Colonic mucosa (tissue), 4 donors: ENCODE measurements around the gene ACBD3. TPM values are rescaled to one million over a fixed set of nuclear protein-coding genes. Genes with fewer than 3 reads are reported as not detected.

ENCODE experiments used
- DNase-seq: peaks from one replicate; pipeline ENCODE4 v3.0.0-alpha.2; 2020
- H3K27ac ChIP-seq: fragments of 200-600 bp; one replicate; pipeline ENCODE4 v1.8.0; 2021
- H3K27me3 ChIP-seq: fragments of 200-600 bp; one replicate; pipeline ENCODE4 v1.8.0; 2021
- H3K36me3 ChIP-seq: fragments of 200-600 bp; one replicate; pipeline ENCODE4 v1.8.0; 2021
- H3K4me1 ChIP-seq: fragments of 200-600 bp; one replicate; pipeline ENCODE4 v1.8.0; 2021; ENCODE audit warnings: mild to moderate bottlenecking
- H3K4me3 ChIP-seq: fragments of 200-600 bp; one replicate; pipeline ENCODE4 v1.8.0; 2021
- H3K9ac ChIP-seq, 2 donors: one replicate each; pipeline ENCODE4 v1.7.0; 2013; ENCODE audit warnings: control low read depth in 2 of 2, low read depth in 2 of 2, low read length in 2 of 2
- H3K9me3 ChIP-seq: fragments of 200-600 bp; one replicate; pipeline ENCODE4 v1.8.0; 2021
- CTCF ChIP-seq: fragments of 200-600 bp; IDR thresholded peaks from one replicate; pipeline ENCODE4 v1.8.0; 2022; ENCODE audit warnings: antibody characterized with exemption, mild to moderate bottlenecking
- intact Hi-C: fragments of 100-400 bp; cut with DNase I; formaldehyde crosslinking; loops from one replicate; pipeline ENCODE4 v1.14.1; 2022
- total RNA-seq, 2 donors: library from RNA; stranded (reverse); fragmentation: NEBNext Ultra II Directional in 1 of 2; extraction: Animal tissue kit (Norgen Biotek cat#: 25700) in 1 of 2; gene quantifications; one replicate each; pipeline ENCODE4 v1.2.1, GENCODE V29; 2021
- donor health status: healthy.
- donor health status: DM: no; HTN: no; CAD: no.
- donor health status: DM: no; HTN: no; CAD: no.

ACBD3 gene
- total RNA-seq, 2 donors from 2014 or later = 46.6 to 61.6 TPM

GRCh38 chr1:226164154-226164553 is 22.4 kb downstream of the ACBD3 start:
- H3K27me3 ChIP-seq = no peaks in the 10 kb centered on the region
- no peak for TF ChIP-seq CTCF
- intact Hi-C loops = no loop called here
- H3K9me3 ChIP-seq = no peaks in the 10 kb centered on the region
- H3K27ac ChIP-seq = no peak overlapping the region
- no peak for DNase-seq
- no peaks in the 10 kb centered on the region for H3K36me3 ChIP-seq
- H3K4me1 ChIP-seq = no peaks in the 10 kb centered on the region
- H3K4me3 ChIP-seq = no peak overlapping the region
- no peak overlapping the region for H3K9ac ChIP-seq

- no peak overlapping the region for H3K27ac ChIP-seq
- H3K4me1 ChIP-seq = no peaks in the 10 kb centered on the region
- intact Hi-C loops = no loop called here
- H3K9ac ChIP-seq = no peak overlapping the region
- H3K27me3 ChIP-seq = no peaks in the 10 kb centered on the region
- H3K9me3 ChIP-seq = no peaks in the 10 kb centered on the region
- H3K36me3 ChIP-seq = peaks cover 7% of the 10 kb centered on the region
- H3K4me3 ChIP-seq = no peak overlapping the region
- no peak for DNase-seq
- TF ChIP-seq CTCF = no peak
These were observed 23.6 kb downstream of the ACBD3 start for GRCh38 chr1:226162898-226163297.

GRCh38 chr1:226158983-226159382 is 27.6 kb downstream of the ACBD3 start:
- no peaks in the 10 kb centered on the region for H3K27me3 ChIP-seq
- no peak for TF ChIP-seq CTCF
- intact Hi-C loops = no loop called here
- no peaks in the 10 kb centered on the region for H3K4me1 ChIP-seq
- no peak overlapping the region for H3K9ac ChIP-seq
- H3K27ac ChIP-seq = no peak overlapping the region
- H3K36me3 ChIP-seq = peaks cover 13% of the 10 kb centered on the region
- no peaks in the 10 kb centered on the region for H3K9me3 ChIP-seq
- no peak for DNase-seq
- H3K4me3 ChIP-seq = no peak overlapping the region

- H3K36me3 ChIP-seq = peaks cover 16% of the 10 kb centered on the region
These were observed 28.1 kb downstream of the ACBD3 start for GRCh38 chr1:226158457-226158856.

GRCh38 chr1:226157761-226158316 is 28.7 kb downstream of the ACBD3 start:
- no peak overlapping the region for H3K27ac ChIP-seq
- no peaks in the 10 kb centered on the region for H3K9me3 ChIP-seq
- no peak overlapping the region for H3K9ac ChIP-seq
- intact Hi-C loops = no loop called here
- H3K27me3 ChIP-seq = no peaks in the 10 kb centered on the region
- no peak overlapping the region for H3K4me3 ChIP-seq
- no peak for DNase-seq
- H3K4me1 ChIP-seq = no peaks in the 10 kb centered on the region
- H3K36me3 ChIP-seq = peaks cover 16% of the 10 kb centered on the region
- TF ChIP-seq CTCF = no peak

More at GRCh38 chr1:226158457-226158856, 28.1 kb downstream of the ACBD3 start:
- Histone ChIP-seq H3K27me3 (no peaks in the 10 kb centered on the region), H3K27ac (no peak overlapping the region), H3K4me1 (no peaks in the 10 kb centered on the region), H3K9me3 (no peaks in the 10 kb centered on the region), H3K9ac (no peak overlapping the region), H3K4me3 (no peak overlapping the region)
- no peak for TF ChIP-seq CTCF
- intact Hi-C loops = no loop called here
- no peak for DNase-seq
